HUES6 (cell line): Measurements from ENCODE around the gene USO1.
A peak's percentile ranks its signal among the peaks of the same experiment; 100 is the strongest.
"Not testable (repeated sequence)": the region's sequence is repeated elsewhere in the genome, so short reads cannot be mapped to it uniquely, and the experiment has no call there.

Experiments
- H3K27ac ChIP-seq: 2 replicates; pipeline ENCODE4 v1.7.0; 2013; ENCODE audit warnings: low read depth, mild to moderate bottlenecking, low read length, inconsistent platforms
- H3K27me3 ChIP-seq: 2 replicates; pipeline ENCODE4 v1.6.1; 2013; ENCODE audit warnings: low read length; ENCODE audit not compliant: control insufficient read depth, insufficient read depth
- H3K36me3 ChIP-seq: 2 replicates; pipeline ENCODE4 v1.6.1; 2013; ENCODE audit warnings: low read length; ENCODE audit not compliant: control insufficient read depth, insufficient read depth
- H3K4me1 ChIP-seq: 2 replicates; pipeline ENCODE4 v1.6.1; 2013; ENCODE audit warnings: low read length; ENCODE audit not compliant: control insufficient read depth, insufficient read depth
- H3K4me3 ChIP-seq: 2 replicates; pipeline ENCODE4 v1.5.1; 2013; ENCODE audit warnings: low read depth, low read length
- H3K9ac ChIP-seq: one replicate; pipeline ENCODE4 v1.6.1; 2013; ENCODE audit warnings: mild to moderate bottlenecking, low read length
- H3K9me3 ChIP-seq: 2 replicates; pipeline ENCODE4 v1.6.1; 2013; ENCODE audit warnings: low read depth, low read length; ENCODE audit not compliant: control insufficient read depth, insufficient read depth

Gene USO1

DNA sequence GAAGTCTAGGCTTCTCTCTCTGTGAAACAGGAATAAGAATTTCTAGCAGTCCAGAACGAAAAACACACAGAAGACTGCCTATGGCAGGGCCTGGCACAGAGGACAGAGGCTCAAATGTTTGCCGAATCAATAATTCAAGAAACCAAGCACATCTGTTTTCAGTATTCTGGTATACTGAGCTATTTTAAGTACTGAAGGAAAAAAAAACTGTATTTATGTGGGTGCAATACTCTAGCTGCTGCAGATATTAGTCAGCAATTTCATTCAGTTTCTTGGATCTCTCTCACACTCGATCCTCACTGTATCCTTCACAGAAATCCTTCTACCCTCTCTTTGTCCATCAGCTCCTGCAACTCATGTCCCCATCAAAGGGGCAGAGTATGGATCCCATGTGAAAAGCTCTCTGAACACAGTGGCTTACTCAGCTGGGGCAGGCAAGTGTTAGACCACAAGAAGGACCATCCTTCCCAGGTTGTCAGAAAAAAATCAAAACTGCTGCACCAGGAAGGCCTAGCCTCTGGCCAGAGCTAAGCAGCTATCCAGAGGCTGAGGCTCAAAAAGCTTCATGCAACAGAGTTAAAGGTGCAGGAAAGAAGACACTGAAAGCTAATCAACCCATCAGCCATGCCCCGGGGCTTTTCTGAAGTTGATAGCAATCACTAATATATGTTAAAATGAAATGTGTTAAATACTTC lies 9.1 kb upstream of the USO1 start:
- no peaks in the 10 kb centered on the region for H3K9me3 ChIP-seq
- H3K4me3 ChIP-seq: no peak overlapping the region
- peaks cover 20% of the 10 kb centered on the region for H3K4me1 ChIP-seq
- no peaks in the 10 kb centered on the region for H3K27me3 ChIP-seq
- H3K9ac ChIP-seq: no peak overlapping the region
- peaks cover 17% of the 10 kb centered on the region for H3K36me3 ChIP-seq
- H3K27ac ChIP-seq: no peak overlapping the region

DNA sequence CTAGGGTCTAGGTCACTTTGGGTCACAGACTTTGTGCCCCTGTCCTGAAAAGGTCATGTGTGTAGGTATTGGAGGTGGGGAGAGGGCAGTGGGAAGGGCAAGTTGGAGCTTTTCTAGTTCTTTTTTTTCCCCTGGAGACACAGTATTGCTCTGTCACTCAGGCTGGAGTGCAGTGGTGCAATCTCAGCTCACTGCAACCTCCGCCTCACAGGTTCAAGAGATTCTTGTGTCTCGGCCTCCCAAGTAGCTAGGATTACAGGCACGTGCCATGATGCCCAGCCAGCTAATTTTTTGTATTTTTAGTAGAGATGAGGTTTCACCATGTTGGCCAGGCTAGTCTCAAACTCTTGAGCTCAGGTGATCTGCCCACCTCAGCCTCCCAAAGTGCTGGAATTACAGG lies 8.3 kb upstream of the USO1 start:
- H3K4me3 ChIP-seq, H3K27ac ChIP-seq, H3K9me3 ChIP-seq, H3K9ac ChIP-seq, H3K27me3 ChIP-seq: not testable (repeated sequence)
- Histone ChIP-seq H3K36me3 (peaks cover 17% of the 10 kb centered on the region), H3K4me1 (peaks cover 20% of the 10 kb centered on the region)

DNA sequence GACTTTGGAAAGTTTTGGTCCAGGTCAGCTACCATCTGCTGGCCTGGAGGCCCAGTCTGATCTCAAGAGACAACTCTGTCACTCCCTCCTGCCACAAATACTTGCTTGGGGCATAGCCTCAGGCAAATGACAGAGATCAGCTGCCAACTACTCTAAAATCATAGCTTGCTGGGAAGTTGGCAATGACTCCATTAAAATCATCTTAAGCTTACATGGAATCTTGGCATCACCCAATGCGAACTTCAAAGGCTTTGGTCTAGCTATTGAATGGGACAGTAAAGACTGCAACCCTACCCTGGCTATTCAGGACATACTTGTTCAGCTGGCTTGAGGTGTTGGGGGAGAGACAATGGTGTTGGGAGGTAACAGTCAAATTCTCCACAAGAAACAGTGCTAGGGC lies 7.0 kb upstream of the USO1 start:
- Histone ChIP-seq H3K4me3 (no peak overlapping the region), H3K9ac (no peak overlapping the region), H3K9me3 (no peaks in the 10 kb centered on the region), H3K4me1 (peaks cover 25% of the 10 kb centered on the region), H3K27ac (no peak overlapping the region), H3K36me3 (peaks cover 17% of the 10 kb centered on the region), H3K27me3 (no peaks in the 10 kb centered on the region)

DNA sequence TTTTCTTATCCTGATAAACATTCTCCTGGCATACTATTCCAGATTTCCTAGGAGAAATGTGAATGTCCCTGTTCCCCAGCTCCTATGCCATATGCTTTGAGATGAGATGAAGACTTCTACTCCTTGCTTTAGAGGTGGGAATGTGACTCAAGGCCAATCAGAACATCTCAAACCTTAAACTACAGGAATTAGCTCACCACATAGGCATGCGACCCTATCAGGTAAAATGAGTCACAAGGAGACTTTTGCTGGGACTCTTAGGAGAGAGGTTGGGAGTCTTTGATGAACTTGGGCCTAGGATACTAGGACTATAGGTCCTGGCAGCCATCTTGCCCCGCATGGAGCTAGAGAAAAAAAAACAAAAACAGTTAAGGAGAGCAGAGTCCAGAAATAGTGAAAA lies 5.8 kb upstream of the USO1 start:
- no peak overlapping the region for H3K9ac ChIP-seq
- H3K36me3 ChIP-seq: peaks cover 17% of the 10 kb centered on the region
- no peaks in the 10 kb centered on the region for H3K27me3 ChIP-seq
- H3K4me3 ChIP-seq: no peak overlapping the region
- no peak overlapping the region for H3K27ac ChIP-seq
- no peaks in the 10 kb centered on the region for H3K9me3 ChIP-seq
- peaks cover 32% of the 10 kb centered on the region for H3K4me1 ChIP-seq

DNA sequence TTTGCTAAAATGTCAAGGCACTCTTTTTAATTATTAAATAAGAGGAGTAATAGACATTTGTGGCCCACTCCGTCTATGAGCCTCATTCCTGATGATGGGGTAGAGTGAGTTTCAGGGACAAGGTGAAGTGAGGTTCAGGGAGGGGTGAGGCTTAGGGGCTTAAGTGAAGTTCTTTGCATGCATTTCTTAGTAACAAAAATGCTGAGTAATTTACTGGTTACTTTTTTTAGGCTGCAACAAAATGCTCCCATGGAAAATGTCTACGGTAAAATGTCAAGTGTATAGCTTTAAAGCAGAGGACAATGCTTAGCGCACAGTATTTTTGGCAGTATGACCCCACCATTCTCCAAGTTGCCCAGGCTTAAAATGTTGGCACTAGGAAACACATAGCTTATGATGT lies 2.0 kb upstream of the USO1 start:
- H3K27ac ChIP-seq: no peak overlapping the region
- H3K4me3 ChIP-seq: peak overlapping the region; percentile 93
- H3K27me3 ChIP-seq: no peaks in the 10 kb centered on the region

DNA sequence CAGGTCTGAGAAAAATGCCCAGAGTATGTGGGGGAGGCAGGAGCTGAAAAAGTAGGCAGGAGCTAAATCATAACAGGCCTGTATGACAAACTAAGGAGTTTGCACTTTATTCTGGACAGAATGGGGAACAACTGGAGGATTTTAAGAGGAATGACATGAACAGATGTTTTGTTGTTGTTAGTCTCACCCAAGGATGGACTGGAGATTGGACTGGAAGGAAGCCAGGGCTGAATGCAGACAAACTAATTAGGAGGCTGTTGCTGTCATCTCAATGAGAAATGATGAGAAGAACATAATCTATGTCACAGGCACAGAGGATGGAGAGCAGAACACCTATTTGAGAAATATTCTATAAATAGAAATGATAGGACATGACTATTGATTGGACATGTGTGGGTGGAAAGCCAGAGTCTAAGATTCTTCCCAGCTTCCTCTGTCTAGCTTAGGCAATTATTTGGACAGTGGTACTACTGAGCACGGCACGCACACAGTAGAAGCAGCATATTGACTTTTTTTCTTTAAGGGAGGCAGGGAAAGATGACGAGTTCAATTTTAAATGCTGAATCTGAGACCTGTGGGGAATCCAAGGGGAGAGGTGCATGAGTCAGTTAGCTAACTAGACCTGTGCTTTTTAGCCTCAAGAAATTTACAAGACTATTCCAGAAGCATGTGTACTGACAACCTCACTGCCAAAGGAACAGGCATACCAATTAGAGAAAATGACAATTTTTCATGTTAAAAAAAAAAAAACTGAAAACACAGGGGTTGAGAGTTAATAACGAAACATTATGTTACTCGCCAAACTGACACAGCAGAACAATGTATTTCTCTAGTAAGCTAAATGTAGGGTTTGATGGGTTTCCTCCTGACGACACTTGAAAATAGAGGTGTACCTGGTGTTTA lies 963 bp upstream of the USO1 start:
- 0 out of 2 replicates have a peak, but pooled peaks cover 4% of the 10 kb centered on the region for H3K36me3 ChIP-seq
- peak overlapping the region; percentile 89; the same call in 1 of the 2 replicates for H3K27ac ChIP-seq
- no peaks in the 10 kb centered on the region for H3K27me3 ChIP-seq

More for the DNA sequence above, 2.0 kb upstream of the USO1 start:
- Histone ChIP-seq H3K4me1 (peaks cover 28% of the 10 kb centered on the region), H3K36me3 (peaks cover 8% of the 10 kb centered on the region), H3K9ac (no peak overlapping the region), H3K9me3 (no peaks in the 10 kb centered on the region)

DNA sequence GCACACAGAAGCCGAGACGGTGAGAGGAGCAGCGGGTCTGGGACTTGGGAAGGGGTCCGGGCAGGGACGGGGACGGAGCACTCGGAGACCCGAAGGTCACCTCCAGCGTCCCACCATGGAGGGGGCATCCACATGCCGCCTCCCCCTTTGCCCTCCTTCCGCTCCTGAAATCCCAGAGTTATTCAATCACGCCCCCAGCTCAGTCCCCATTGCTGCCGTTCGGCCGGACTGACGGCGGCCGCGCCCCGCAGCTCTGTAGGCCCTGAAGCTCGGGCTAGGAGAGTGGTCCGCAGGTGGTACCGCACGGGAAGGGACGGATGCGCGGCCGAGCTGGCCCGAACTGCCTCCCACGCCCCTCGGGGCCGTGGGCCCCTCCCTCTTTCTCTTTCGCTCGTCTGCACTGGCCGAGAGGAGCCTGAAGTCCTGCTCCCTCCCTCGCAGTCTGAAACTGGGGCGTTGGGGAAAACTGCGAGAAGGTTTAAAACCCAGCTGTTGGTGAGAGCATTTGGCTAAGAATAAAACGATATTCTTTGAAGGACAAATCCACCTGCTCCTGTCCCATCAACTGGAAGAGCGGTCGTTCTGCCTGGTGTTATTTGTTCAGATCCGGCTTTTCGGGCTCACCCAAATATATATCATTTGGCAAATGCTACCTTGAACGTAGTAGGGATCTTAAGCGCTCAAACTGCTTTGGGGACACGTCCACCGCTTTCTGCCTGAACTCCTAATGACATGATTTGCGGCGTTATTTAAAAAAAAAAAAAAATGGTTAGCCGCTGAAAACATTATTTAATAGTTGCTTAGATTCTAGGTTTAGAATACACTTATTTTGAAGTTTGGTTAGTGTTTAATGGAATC lies 719 bp downstream of the USO1 start:
- Histone ChIP-seq H3K4me3 (peak overlapping the region; percentile 93), H3K27ac (peak overlapping the region; percentile 80), H3K9me3 (no peaks in the 10 kb centered on the region), H3K9ac (peak overlapping the region; percentile 91), H3K36me3 (no peaks in the 10 kb centered on the region), H3K4me1 (peaks cover 22% of the 10 kb centered on the region), H3K27me3 (no peaks in the 10 kb centered on the region)

More for the DNA sequence above, 963 bp upstream of the USO1 start:
- Histone ChIP-seq H3K4me1 (peaks cover 27% of the 10 kb centered on the region), H3K4me3 (peak overlapping the region; percentile 93), H3K9me3 (no peaks in the 10 kb centered on the region), H3K9ac (peak overlapping the region; percentile 93)

DNA sequence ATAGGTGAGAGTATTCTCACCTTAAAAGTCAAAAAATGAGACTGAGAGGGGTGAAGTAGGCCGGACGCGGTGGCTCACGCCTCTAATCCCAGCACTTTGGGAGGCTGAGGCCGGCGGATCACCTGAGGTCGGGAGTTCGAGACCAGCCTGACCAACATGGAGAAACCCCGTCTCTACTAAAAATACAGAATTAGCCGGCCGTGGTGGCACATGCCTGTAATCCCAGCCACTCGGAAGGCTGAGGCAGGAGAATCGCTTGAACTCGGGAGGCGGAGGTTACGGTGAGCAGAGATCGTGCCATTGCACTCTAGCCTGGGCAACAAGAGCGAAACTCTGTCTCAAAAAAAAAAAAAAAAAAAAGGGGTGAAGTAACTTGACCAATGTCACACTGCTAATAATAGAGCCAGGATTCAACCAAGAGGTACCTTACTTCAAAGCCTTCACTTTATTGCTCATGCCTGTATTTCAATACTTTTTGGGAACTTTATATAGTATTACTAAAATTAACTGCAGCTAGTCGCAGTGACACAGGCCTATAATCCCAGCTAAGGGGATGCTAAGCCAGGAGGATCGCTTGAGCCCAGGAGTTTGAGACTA lies 1.7 kb downstream of the USO1 start:
- not testable (repeated sequence) for H3K27me3 ChIP-seq, H3K36me3 ChIP-seq, H3K9me3 ChIP-seq
- peak overlapping the region; percentile 93 for H3K4me3 ChIP-seq
- H3K9ac ChIP-seq: peak overlapping the region; percentile 91
- H3K4me1 ChIP-seq: peaks cover 22% of the 10 kb centered on the region
- H3K27ac ChIP-seq: peak overlapping the region; percentile 26; the same call in 1 of the 2 replicates

DNA sequence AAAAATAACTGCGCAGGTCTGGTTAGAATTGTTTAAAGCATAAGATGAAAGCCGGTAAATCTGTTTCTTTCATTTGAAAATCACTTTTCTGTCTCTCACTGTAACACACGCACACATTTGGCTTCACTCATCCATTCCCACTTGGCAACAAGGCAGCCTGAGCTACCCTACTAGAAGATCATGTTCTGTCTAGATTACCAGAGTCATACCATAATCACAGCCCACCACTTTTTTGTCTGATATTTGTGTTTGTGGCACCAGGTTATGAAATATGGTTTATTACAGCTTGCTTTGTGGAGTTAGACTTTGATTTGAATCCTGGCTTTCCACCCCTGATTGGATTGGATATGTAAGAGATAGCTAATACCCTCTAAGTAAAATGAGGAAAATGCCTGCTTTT lies 2.2 kb downstream of the USO1 start:
- no peaks in the 10 kb centered on the region for H3K36me3 ChIP-seq
- peak overlapping the region; percentile 42 for H3K9ac ChIP-seq
- peak overlapping the region; percentile 93 for H3K4me3 ChIP-seq
- H3K4me1 ChIP-seq: peaks cover 22% of the 10 kb centered on the region
- H3K9me3 ChIP-seq: no peaks in the 10 kb centered on the region
- no peaks in the 10 kb centered on the region for H3K27me3 ChIP-seq
- H3K27ac ChIP-seq: no peak overlapping the region

DNA sequence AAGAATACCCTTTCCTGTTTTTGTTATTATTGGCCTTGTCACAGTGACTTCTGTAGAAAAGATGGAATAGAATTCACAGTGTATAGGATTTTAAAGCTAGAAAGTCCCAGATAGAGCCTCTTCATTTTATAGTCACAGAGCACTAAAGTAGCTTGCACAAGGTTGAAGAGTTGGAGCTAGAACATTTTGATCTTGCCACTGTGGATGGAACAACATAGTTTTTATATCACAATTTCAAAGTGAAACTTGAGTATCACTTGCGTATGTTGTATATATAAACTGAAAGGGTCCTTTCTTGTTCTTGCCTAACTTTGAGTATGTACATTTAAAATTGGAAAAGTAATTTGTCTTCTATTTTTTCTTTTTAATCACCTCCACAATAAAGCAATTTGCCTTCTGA lies 2.7 kb downstream of the USO1 start:
- Histone ChIP-seq H3K4me3 (peak overlapping the region; percentile 93), H3K27ac (no peak overlapping the region), H3K9ac (peak overlapping the region; percentile 42)

More for the DNA sequence above, 2.7 kb downstream of the USO1 start:
- Histone ChIP-seq H3K4me1 (peaks cover 20% of the 10 kb centered on the region), H3K36me3 (peaks cover 2% of the 10 kb centered on the region; the same call in 1 of the 2 replicates), H3K9me3 (no peaks in the 10 kb centered on the region), H3K27me3 (no peaks in the 10 kb centered on the region)
